ENCODE measurements around the gene CALR. TPM values are rescaled to one million over a fixed set of nuclear protein-coding genes. Genes with fewer than 3 reads are reported as not detected.

CALR gene
- total and polyA plus RNA-seq, 9 of the 15 experiments (the other 6 are each of a cell fraction or from before 2014, with no cell fraction given), result 126 to 811 (median 642) TPM

DNA sequence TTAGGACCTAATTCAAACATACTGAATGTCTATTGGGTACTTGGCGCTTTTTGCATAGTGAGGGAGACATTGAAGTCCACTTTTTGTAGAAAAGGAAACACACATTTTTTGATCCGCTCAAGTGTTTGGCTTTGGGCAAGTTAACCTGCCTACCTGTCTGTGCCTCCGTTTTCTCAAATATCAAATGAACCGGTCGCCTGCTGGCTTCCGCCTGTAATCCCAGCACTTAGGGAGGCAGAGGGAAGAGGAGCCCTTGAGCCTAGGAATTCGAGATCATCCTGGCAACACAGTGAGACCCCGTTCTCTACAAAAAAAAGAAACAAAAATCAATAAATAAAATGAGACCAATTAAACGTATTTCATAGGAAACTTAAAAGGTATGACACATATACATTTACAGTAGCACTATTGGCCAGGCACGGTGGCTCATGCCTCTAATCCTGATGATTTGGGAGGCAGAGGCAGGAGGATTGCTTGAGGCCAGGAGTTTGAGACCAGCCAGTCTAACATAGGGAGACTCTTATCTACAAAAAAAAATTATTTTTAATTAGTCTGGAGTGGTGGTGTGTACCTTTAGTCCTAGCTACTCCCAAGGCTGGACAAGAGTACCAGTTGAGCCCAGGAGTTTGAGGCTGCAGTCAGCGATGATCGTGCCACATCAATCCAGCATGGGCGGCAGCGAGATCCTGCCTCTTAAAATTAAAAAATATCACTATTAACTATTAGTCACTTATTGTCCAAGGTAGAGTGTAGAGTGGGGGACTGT, 8.5 kb downstream of the CALR start (continued):
- TF ChIP-seq THRAP3 (IDR thresholded peaks at IDR 0.05; ENCODE audit: borderline replicate concordance), result peak; percentile 29; the same call in 1 of the 2 replicates
- TF ChIP-seq KDM1A (IDR thresholded peaks at IDR 0.05), result peak in 1 of 2 experiments; percentile 13; a peak in 1 of 4 replicates
- TF ChIP-seq CCAR2 (IDR thresholded peaks at IDR 0.05; ENCODE audit: low read depth, low read length), result no peak
- no peak for TF ChIP-seq MTA1 (IDR thresholded peaks at IDR 0.05; ENCODE audit: borderline replicate concordance)
- TF ChIP-seq, protein P1, sequence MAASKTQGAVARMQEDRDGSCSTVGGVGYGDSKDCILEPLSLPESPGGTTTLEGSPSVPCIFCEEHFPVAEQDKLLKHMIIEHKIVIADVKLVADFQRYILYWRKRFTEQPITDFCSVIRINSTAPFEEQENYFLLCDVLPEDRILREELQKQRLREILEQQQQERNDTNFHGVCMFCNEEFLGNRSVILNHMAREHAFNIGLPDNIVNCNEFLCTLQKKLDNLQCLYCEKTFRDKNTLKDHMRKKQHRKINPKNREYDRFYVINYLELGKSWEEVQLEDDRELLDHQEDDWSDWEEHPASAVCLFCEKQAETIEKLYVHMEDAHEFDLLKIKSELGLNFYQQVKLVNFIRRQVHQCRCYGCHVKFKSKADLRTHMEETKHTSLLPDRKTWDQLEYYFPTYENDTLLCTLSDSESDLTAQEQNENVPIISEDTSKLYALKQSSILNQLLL (CRISPR knock-in tag; IDR thresholded peaks at IDR 0.05; ENCODE audit: borderline replicate concordance), result no peak
- no peak for TF ChIP-seq FOXA1 (IDR thresholded peaks at IDR 0.05; ENCODE audit: borderline replicate concordance)
- TF ChIP-seq PURB (CRISPR knock-in tag; IDR thresholded peaks at IDR 0.05; ENCODE audit: low read depth), result no peak
- TF ChIP-seq, protein P2, sequence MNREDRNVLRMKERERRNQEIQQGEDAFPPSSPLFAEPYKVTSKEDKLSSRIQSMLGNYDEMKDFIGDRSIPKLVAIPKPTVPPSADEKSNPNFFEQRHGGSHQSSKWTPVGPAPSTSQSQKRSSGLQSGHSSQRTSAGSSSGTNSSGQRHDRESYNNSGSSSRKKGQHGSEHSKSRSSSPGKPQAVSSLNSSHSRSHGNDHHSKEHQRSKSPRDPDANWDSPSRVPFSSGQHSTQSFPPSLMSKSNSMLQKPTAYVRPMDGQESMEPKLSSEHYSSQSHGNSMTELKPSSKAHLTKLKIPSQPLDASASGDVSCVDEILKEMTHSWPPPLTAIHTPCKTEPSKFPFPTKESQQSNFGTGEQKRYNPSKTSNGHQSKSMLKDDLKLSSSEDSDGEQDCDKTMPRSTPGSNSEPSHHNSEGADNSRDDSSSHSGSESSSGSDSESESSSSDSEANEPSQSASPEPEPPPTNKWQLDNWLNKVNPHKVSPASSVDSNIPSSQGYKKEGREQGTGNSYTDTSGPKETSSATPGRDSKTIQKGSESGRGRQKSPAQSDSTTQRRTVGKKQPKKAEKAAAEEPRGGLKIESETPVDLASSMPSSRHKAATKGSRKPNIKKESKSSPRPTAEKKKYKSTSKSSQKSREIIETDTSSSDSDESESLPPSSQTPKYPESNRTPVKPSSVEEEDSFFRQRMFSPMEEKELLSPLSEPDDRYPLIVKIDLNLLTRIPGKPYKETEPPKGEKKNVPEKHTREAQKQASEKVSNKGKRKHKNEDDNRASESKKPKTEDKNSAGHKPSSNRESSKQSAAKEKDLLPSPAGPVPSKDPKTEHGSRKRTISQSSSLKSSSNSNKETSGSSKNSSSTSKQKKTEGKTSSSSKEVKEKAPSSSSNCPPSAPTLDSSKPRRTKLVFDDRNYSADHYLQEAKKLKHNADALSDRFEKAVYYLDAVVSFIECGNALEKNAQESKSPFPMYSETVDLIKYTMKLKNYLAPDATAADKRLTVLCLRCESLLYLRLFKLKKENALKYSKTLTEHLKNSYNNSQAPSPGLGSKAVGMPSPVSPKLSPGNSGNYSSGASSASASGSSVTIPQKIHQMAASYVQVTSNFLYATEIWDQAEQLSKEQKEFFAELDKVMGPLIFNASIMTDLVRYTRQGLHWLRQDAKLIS (CRISPR knock-in tag; IDR thresholded peaks at IDR 0.05), result 0 out of 2 replicates have a peak, but pooled peaks have one; percentile 71
- TF ChIP-seq, protein P3, sequence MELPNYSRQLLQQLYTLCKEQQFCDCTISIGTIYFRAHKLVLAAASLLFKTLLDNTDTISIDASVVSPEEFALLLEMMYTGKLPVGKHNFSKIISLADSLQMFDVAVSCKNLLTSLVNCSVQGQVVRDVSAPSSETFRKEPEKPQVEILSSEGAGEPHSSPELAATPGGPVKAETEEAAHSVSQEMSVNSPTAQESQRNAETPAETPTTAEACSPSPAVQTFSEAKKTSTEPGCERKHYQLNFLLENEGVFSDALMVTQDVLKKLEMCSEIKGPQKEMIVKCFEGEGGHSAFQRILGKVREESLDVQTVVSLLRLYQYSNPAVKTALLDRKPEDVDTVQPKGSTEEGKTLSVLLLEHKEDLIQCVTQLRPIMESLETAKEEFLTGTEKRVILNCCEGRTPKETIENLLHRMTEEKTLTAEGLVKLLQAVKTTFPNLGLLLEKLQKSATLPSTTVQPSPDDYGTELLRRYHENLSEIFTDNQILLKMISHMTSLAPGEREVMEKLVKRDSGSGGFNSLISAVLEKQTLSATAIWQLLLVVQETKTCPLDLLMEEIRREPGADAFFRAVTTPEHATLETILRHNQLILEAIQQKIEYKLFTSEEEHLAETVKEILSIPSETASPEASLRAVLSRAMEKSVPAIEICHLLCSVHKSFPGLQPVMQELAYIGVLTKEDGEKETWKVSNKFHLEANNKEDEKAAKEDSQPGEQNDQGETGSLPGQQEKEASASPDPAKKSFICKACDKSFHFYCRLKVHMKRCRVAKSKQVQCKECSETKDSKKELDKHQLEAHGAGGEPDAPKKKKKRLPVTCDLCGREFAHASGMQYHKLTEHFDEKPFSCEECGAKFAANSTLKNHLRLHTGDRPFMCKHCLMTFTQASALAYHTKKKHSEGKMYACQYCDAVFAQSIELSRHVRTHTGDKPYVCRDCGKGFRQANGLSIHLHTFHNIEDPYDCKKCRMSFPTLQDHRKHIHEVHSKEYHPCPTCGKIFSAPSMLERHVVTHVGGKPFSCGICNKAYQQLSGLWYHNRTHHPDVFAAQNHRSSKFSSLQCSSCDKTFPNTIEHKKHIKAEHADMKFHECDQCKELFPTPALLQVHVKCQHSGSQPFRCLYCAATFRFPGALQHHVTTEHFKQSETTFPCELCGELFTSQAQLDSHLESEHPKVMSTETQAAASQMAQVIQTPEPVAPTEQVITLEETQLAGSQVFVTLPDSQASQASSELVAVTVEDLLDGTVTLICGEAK (IDR thresholded peaks at IDR 0.05), result 0 out of 2 replicates have a peak, but pooled peaks have one; percentile 35
- TF ChIP-seq, protein P3 (CRISPR knock-in tag; IDR thresholded peaks at IDR 0.05), result no peak
